Measurements from ENCODE around the gene NGRN. TPM values are rescaled to one million over a fixed set of nuclear protein-coding genes. Genes with fewer than 3 reads are reported as not detected.
A peak's percentile ranks its signal among the peaks of the same experiment; 100 is the strongest.
"Not testable (repeated sequence)": the region's sequence is repeated elsewhere in the genome, so short reads cannot be mapped to it uniquely, and the experiment has no call there.

The NGRN gene
- total RNA-seq, 1 experiment from 2014 or later: 87.5 TPM

- DNase-seq (ENCODE audit: low read depth): not testable (repeated sequence)
These were observed 13.0 kb downstream of the NGRN start for GRCh38 chr15:90278467-90278866.

GRCh38 chr15:90280743-90281142, 15.3 kb downstream of the NGRN start:
- not testable (repeated sequence) for DNase-seq (ENCODE audit: low read depth)

- not testable (repeated sequence) for DNase-seq (ENCODE audit: low read depth)
These were observed 16.2 kb downstream of the NGRN start for GRCh38 chr15:90281637-90282036.

GRCh38 chr15:90286678-90287077, 21.2 kb downstream of the NGRN start:
- DNase-seq (ENCODE audit: low read depth): peak; percentile 58

GRCh38 chr15:90287101-90287500, 21.6 kb downstream of the NGRN start:
- no peak for DNase-seq (ENCODE audit: low read depth)

- DNase-seq (ENCODE audit: low read depth): no peak
These were observed 22.5 kb downstream of the NGRN start for GRCh38 chr15:90287946-90288345.

- DNase-seq (ENCODE audit: low read depth): peak; percentile 19
These were observed 26.3 kb downstream of the NGRN start for GRCh38 chr15:90291679-90292356.

GRCh38 chr15:90293040-90293810, 27.8 kb downstream of the NGRN start:
- DNase-seq (ENCODE audit: low read depth): peak; percentile 32

GRCh38 chr15:90294159-90294558, 28.7 kb downstream of the NGRN start:
- no peak for DNase-seq (ENCODE audit: low read depth)

- DNase-seq (ENCODE audit: low read depth): no peak
These were observed 29.3 kb downstream of the NGRN start for GRCh38 chr15:90294601-90295269.

GRCh38 chr15:90295270-90295648, 29.8 kb downstream of the NGRN start:
- no peak for DNase-seq (ENCODE audit: low read depth)

- DNase-seq (ENCODE audit: low read depth): not testable (repeated sequence)
These were observed 30.9 kb downstream of the NGRN start for GRCh38 chr15:90296316-90296884.

- DNase-seq (ENCODE audit: low read depth): no peak
These were observed 31.5 kb downstream of the NGRN start for GRCh38 chr15:90297021-90297420.

GRCh38 chr15:90300541-90300940, 35.1 kb downstream of the NGRN start:
- DNase-seq (ENCODE audit: low read depth): no peak

- DNase-seq (ENCODE audit: low read depth): peak; percentile 32
These were observed 35.7 kb downstream of the NGRN start for GRCh38 chr15:90300988-90301706.

- no peak for DNase-seq (ENCODE audit: low read depth)
These were observed 36.3 kb downstream of the NGRN start for GRCh38 chr15:90301707-90302300.

- not testable (repeated sequence) for DNase-seq (ENCODE audit: low read depth)
These were observed 39.9 kb downstream of the NGRN start for GRCh38 chr15:90305355-90305754.

- DNase-seq (ENCODE audit: low read depth): no peak
These were observed 40.5 kb downstream of the NGRN start for GRCh38 chr15:90305932-90306331.

- no peak for DNase-seq (ENCODE audit: low read depth)
These were observed 41.1 kb downstream of the NGRN start for GRCh38 chr15:90306560-90306959.

- no peak for DNase-seq (ENCODE audit: low read depth)
These were observed 42.2 kb downstream of the NGRN start for GRCh38 chr15:90307661-90308060.

GRCh38 chr15:90309020-90309419, 43.5 kb downstream of the NGRN start:
- no peak for DNase-seq (ENCODE audit: low read depth)

Data from LHCN-M2 (cell line).